Thoracic aorta (tissue), 2 donors: ENCODE results near the gene TM4SF5. TPM values are rescaled to one million over a fixed set of nuclear protein-coding genes. Genes with fewer than 3 reads are reported as not detected.
A peak's percentile ranks its signal among the peaks of the same experiment; 100 is the strongest.

ENCODE experiments used
- ATAC-seq: fragments of 150-250 bp; one replicate; pipeline ENCODE4 v1.8.0; 2017; ENCODE audit warnings: low read depth; ENCODE audit not compliant: insufficient number of reproducible peaks, low FRiP score
- DNase-seq: peaks from one replicate; pipeline ENCODE4 v3.0.0-alpha.2; 2020; ENCODE audit warnings: low spot score
- H3K27ac ChIP-seq, 2 donors: fragments of 200-600 bp; sonication (generic); 1 replicate in 1 of 2; 2 replicates in 1 of 2; pipeline ENCODE4 v1.5.1; 2016; ENCODE audit warnings: mild to moderate bottlenecking in 2 of 2, moderate library complexity in 2 of 2
- H3K27me3 ChIP-seq: fragments of 200-600 bp; sonication (generic); replicated peaks from 2 replicates; pipeline ENCODE4 v1.6.0; 2016; ENCODE audit warnings: mild to moderate bottlenecking; ENCODE audit not compliant: insufficient read depth
- H3K36me3 ChIP-seq: fragments of 200-600 bp; sonication (generic); one replicate; pipeline ENCODE4 v1.5.1; 2016
- H3K4me1 ChIP-seq, 2 donors: fragments of 200-600 bp; sonication (generic); 1 replicate in 1 of 2; 2 replicates in 1 of 2; pipeline versions ENCODE4 v1.5.1 to v1.6.0; 2016; ENCODE audit warnings: low read depth in 2 of 2, mild to moderate bottlenecking in 1 of 2; ENCODE audit not compliant: control insufficient read depth in 1 of 2
- H3K4me3 ChIP-seq: fragments of 200-600 bp; sonication (generic); 2 replicates; pipeline ENCODE4 v1.5.1; 2016; ENCODE audit warnings: mild to moderate bottlenecking
- H3K9me3 ChIP-seq: fragments of 200-600 bp; sonication (generic); 2 replicates; pipeline ENCODE4 v1.5.1; 2016
- total RNA-seq, 2 donors: library from RNA; depleted of rRNA; stranded (reverse); fragments of >200 nt; gene quantifications; one replicate each; pipeline versions ENCODE4 v1.1.0 to v1.2.3, GENCODE V29; 2016
- TF ChIP-seq, protein P1 (sequence below): fragments of 200-600 bp; sonication (generic); IDR thresholded peaks from one replicate; pipeline ENCODE4 v1.5.1; 2019; ENCODE audit warnings: antibody characterized with exemption

TM4SF5 gene
- total RNA-seq, 2 donors from 2014 or later, result not detected

DNA sequence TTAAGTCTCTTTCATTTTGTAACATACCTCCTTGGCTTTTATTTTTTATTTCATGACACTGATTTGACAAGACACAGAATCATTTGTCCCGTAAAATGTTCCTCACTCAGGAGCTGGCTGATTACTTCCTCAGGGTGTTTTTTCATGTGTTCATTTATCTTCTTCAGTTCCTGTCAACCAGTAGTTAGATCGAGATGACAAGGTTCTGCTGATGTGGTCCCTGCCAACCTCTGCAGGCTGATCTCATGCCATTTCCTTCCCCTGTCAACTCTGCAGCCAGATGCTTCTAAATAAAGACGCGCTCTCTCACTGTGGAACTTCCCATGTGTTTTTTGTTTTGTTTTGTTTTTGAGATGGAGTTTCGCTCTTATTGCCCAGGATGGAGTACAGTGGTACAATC lies 23.8 kb upstream of the TM4SF5 start:
- ATAC-seq, result no peak
- H3K27me3 ChIP-seq, result no peaks in the 10 kb centered on the region
- peaks cover 0 to 5% of the 10 kb centered on the region in 2 donors for H3K4me1 ChIP-seq
- TF ChIP-seq, protein P1, sequence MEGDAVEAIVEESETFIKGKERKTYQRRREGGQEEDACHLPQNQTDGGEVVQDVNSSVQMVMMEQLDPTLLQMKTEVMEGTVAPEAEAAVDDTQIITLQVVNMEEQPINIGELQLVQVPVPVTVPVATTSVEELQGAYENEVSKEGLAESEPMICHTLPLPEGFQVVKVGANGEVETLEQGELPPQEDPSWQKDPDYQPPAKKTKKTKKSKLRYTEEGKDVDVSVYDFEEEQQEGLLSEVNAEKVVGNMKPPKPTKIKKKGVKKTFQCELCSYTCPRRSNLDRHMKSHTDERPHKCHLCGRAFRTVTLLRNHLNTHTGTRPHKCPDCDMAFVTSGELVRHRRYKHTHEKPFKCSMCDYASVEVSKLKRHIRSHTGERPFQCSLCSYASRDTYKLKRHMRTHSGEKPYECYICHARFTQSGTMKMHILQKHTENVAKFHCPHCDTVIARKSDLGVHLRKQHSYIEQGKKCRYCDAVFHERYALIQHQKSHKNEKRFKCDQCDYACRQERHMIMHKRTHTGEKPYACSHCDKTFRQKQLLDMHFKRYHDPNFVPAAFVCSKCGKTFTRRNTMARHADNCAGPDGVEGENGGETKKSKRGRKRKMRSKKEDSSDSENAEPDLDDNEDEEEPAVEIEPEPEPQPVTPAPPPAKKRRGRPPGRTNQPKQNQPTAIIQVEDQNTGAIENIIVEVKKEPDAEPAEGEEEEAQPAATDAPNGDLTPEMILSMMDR, result no peak
- DNase-seq, result no peak
- no peak overlapping the region for H3K4me3 ChIP-seq
- no peaks in the 10 kb centered on the region for H3K9me3 ChIP-seq
- H3K27ac ChIP-seq, result peak overlapping the region in 1 of 2 donors; percentile 20
- H3K36me3 ChIP-seq, result no peaks in the 10 kb centered on the region

DNA sequence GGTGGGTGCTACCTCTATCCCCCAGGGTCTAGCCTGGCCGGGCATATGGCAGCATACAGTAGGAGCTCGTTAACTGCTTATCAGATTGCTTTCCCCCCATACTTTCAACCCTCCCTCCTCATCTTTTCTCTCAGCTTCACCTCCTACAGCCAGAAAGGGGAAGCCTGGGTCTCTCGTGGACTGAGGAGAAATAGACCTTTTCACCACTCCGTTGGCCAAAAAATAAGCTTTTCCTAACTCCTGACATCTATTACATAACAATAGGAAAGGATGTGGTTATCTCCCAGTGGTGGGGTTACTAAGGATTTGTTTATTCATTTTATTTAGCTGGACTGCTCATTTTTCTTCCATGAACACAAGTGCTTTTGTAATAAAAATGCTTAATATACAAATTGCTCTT lies 23.0 kb upstream of the TM4SF5 start:
- TF ChIP-seq, protein P1, result no peak
- peaks cover 0 to 5% of the 10 kb centered on the region in 2 donors for H3K4me1 ChIP-seq
- no peak overlapping the region for H3K4me3 ChIP-seq
- no peaks in the 10 kb centered on the region for H3K27me3 ChIP-seq
- no peaks in the 10 kb centered on the region for H3K9me3 ChIP-seq
- DNase-seq (no peak), ATAC-seq (no peak)
- H3K36me3 ChIP-seq, result no peaks in the 10 kb centered on the region
- no peak overlapping the region for H3K27ac ChIP-seq

DNA sequence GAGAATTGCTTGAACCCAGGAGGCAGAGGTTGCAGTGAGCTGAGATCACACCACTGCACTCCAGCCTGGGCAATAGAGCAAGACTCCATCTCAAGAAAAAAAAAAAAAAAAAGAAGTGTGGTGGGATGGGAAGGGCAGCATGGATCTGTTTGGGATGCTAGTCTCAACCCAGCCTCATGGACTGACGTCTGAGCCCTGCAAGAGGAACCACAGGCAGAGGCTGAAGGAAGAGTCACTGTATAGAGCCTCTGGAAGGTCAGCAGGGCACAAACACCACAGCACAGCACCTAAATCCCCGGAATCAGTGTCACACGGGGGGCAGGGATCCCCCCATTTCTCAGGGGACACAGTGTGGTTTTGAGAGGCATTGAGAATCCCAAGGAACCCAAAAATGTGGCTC lies 21.1 kb upstream of the TM4SF5 start:
- H3K4me1 ChIP-seq, result no peaks in the 10 kb centered on the region
- H3K4me3 ChIP-seq, result no peak overlapping the region
- no peaks in the 10 kb centered on the region for H3K9me3 ChIP-seq
- DNase-seq, result no peak
- no peaks in the 10 kb centered on the region for H3K36me3 ChIP-seq
- no peak for ATAC-seq
- no peak overlapping the region for H3K27ac ChIP-seq
- no peaks in the 10 kb centered on the region for H3K27me3 ChIP-seq
- TF ChIP-seq, protein P1, result no peak

DNA sequence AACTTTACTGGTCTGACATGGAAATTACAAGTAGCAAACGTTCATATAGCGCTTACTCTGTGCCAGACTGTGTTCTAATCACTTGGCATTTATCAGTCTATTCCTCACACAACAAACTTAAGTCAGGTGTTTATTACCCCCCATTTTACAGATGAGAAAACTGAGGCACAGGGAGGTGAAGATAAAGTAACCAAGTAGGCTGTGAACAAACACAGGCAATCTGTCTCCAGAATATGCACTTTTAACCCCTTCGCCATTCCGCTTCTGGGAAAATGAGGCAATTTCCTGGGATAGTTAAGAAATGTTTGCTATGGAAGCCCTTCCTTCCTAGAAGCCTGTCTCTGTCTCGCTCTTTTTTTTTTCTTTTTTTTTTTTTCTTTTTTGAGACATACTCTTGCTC lies 19.8 kb upstream of the TM4SF5 start:
- H3K4me3 ChIP-seq, result no peak overlapping the region
- no peak overlapping the region for H3K27ac ChIP-seq
- ATAC-seq (no peak), DNase-seq (no peak)
- TF ChIP-seq, protein P1, result no peak
- no peaks in the 10 kb centered on the region for H3K36me3 ChIP-seq
- H3K9me3 ChIP-seq, result no peaks in the 10 kb centered on the region
- no peaks in the 10 kb centered on the region for H3K4me1 ChIP-seq
- no peaks in the 10 kb centered on the region for H3K27me3 ChIP-seq

DNA sequence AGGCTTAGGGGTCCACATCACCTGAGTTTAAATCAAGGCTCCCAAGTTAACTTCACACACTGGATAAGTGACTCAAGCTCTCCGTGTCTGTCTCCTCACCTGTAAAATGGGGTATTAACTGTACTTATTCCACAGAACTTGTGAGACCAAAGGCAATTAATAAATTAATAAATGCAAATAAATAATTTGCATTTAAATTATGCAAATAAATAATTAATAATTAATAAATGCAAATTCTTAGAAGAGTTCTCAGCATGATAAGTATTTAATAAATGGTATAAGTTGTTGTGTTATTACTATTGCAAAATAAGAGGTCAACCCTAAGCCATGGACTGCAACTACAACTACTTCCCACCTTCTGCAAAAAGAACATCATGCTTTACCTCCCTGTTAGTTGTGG lies 18.3 kb upstream of the TM4SF5 start:
- H3K9me3 ChIP-seq, result no peaks in the 10 kb centered on the region
- no peaks in the 10 kb centered on the region for H3K4me1 ChIP-seq
- no peak for DNase-seq
- no peak for ATAC-seq
- H3K36me3 ChIP-seq, result no peaks in the 10 kb centered on the region
- TF ChIP-seq, protein P1, result no peak
- H3K27me3 ChIP-seq, result no peaks in the 10 kb centered on the region
- no peak overlapping the region for H3K27ac ChIP-seq
- no peak overlapping the region for H3K4me3 ChIP-seq
